ENCODE results near the gene FIGNL2.

The FIGNL2 gene

DNA sequence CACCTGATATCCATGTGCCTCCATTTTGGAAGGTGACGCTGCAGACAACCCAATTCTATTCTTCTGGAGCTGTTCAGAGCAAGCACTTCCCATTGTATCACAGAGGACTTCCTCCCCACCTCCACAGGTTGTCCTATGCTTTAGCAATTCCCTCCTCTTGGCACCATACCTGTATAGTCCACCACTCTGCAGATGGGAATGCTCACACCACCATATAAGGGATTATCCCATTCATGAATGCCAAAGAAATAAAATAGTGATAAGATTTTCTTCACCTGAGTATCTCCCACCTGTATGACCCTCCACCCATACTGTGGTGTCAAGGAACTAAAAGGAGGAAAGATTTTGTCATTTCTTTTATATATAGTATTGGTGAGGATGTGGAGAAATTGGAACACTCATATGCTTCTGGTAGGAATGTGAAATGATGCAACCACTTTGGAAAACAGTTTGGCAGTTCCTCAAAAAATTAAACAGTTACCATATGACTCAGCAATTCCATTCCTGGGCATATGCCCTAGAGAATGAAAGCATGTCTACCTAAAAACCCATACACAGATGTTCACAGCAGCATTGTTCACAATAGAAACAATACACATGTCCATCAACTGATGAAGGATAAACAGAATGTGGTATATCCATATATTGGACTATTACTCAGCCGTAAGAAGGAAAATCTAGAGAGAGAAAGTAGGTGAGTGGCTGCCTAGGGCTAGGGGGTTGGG is 75.2 kb downstream of the FIGNL2 start:
- no peak for DNase-seq (ENCODE audit: low read depth)

DNA sequence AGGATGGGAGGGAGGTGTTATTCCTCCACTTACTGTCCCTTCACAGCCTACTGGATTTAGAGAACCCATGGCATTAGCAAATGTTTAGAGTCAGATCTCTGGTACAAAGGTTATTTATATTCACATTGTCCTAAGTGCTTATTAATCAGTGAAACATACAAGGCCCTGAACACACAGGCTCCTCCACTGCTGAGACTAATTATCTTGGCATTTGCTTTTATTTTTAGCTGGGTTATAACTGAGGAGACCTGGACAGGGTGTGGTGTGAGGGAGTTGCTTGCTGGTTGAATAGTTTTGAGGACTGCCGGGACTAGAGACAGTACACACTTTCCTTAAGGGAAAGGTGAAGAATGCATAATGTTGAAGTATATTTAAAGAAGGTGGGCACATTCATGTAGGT is 77.5 kb downstream of the FIGNL2 start:
- no peak for DNase-seq (ENCODE audit: low read depth)
